ENCODE data around the gene ZSWIM5. TPM values are rescaled to one million over a fixed set of nuclear protein-coding genes. Genes with fewer than 3 reads are reported as not detected.

Gene ZSWIM5
- total and polyA plus RNA-seq, 2 of the 8 experiments (the other 6 are each of a cell fraction or from before 2014, with no cell fraction given), result 2.5 to 3.9 TPM

DNA sequence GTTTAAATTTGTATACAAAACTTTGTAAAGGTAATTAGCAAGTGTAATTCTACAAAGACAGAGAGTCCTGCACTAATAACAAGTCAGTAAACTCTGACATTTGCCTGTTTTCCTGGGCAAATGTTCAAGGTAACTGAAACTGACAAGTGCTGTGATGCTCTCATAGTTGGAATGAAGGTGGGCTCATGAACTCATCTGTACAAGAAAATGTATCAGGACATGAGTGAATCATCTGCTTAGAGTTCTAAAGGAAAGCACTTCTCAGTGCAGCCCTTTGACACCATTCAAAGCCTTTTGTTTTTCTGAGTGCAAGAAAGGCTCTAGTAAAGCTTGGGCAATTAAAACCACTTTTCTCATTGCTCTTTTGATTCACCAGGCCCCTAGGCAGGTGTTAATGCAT, 102.9 kb downstream of the ZSWIM5 start:
- no peak overlapping the region for H3K14ac ChIP-seq (ENCODE audit: insufficient read length)
- H2BK12ac ChIP-seq (ENCODE audit: low read depth, low read length), result no peak overlapping the region
- H4K8ac ChIP-seq (ENCODE audit: extremely low read depth, insufficient read depth, low read length), result no peak overlapping the region
- POLR2A ChIA-PET (ENCODE audit: partially characterized antibody), result no interaction called here
- no peak overlapping the region for H3K27ac ChIP-seq (ENCODE audit: low read depth, low read length)
- no peak overlapping the region for H2BK20ac ChIP-seq (ENCODE audit: low read length)
- H3K4me1 ChIP-seq (replicated peaks in 1 of 4; ENCODE audit: control insufficient read depth in 3 of 4, insufficient read depth in 4 of 4, low read length in 3 of 4), result no peaks in the 10 kb centered on the region
- no peak overlapping the region for H2BK120ac ChIP-seq (replicated peaks; ENCODE audit: low read depth, low read length)
- no peaks in the 10 kb centered on the region for H3K79me1 ChIP-seq (ENCODE audit: low read depth, low read length)
- no peak overlapping the region for H3K56ac ChIP-seq (replicated peaks; ENCODE audit: insufficient read length, low read depth, low read length)
- H3K23me2 ChIP-seq (ENCODE audit: low read depth, low read length), result no peaks in the 10 kb centered on the region
- no peak overlapping the region for H3K18ac ChIP-seq (ENCODE audit: extremely low read depth, low read length)
- H3K4ac ChIP-seq (replicated peaks; ENCODE audit: insufficient read length, low read depth, low read length), result no peak overlapping the region
- no peak overlapping the region for H3K9ac ChIP-seq (replicated peaks in 1 of 4; ENCODE audit: extremely low read depth in 1 of 4, low read depth in 3 of 4, low read length in 3 of 4)
- TF ChIP-seq ASH2L (IDR thresholded peaks at IDR 0.05; ENCODE audit: low read length) (no peak), ZNF274 (IDR thresholded peaks at IDR 0.05; ENCODE audit: borderline replicate concordance, extremely low read depth, low read length) (no peak), EGR1 (IDR thresholded peaks at IDR 0.05; ENCODE audit: borderline replicate concordance, low read depth, low read length) (no peak), TCF12 (IDR thresholded peaks at IDR 0.05; ENCODE audit: low read depth, low read length) (no peak), BCL11A (IDR thresholded peaks at IDR 0.05; ENCODE audit: low read depth in 2 of 2, low read length in 2 of 2) (no peak), KDM1A (IDR thresholded peaks at IDR 0.05; ENCODE audit: borderline replicate concordance, low read length) (no peak), POLR2AphosphoS5 (IDR thresholded peaks at IDR 0.05; ENCODE audit: low read depth, low read length) (no peak), CTBP2 (IDR thresholded peaks at IDR 0.05; ENCODE audit: borderline replicate concordance, insufficient read depth, insufficient read length, low read length) (no peak), SIN3A (conservative IDR thresholded peaks at IDR 0.05 in 1 of 2, IDR thresholded peaks at IDR 0.05 in 1 of 2; ENCODE audit: low read depth in 1 of 2, low read length in 2 of 2) (no peak), SIX5 (IDR thresholded peaks at IDR 0.05; ENCODE audit: low read depth, low read length) (no peak), PHF8 (conservative IDR thresholded peaks at IDR 0.05; ENCODE audit: low read depth, low read length) (no peak), POLR2A (IDR thresholded peaks at IDR 0.05; ENCODE audit: control extremely low read depth in 1 of 2, low read depth in 2 of 2, low read length in 2 of 2) (no peak)
- H2AK5ac ChIP-seq (ENCODE audit: low read depth, low read length), result no peak overlapping the region
- no peak overlapping the region for H3K4me3 ChIP-seq (ENCODE audit: extremely low read depth in 1 of 4, insufficient read depth in 2 of 4, low read depth in 3 of 4, low read length in 4 of 4)
- H2BK15ac ChIP-seq (ENCODE audit: low read length), result no peak overlapping the region
- H3K36me3 ChIP-seq (ENCODE audit: control insufficient read depth in 2 of 4, insufficient read depth in 4 of 4, low read length in 3 of 4), result peaks cover 0 to 6% (median 0%) of the 10 kb centered on the region in 4 experiments; a peak in 1 of 8 replicates
- H3K4me2 ChIP-seq (ENCODE audit: insufficient read depth in 1 of 2, low read depth in 2 of 2, low read length in 2 of 2), result no peak overlapping the region
- no peaks in the 10 kb centered on the region for H3K27me3 ChIP-seq (replicated peaks in 1 of 4; ENCODE audit: control insufficient read depth in 3 of 4, extremely low read depth in 1 of 4, insufficient read depth in 3 of 4, low read length in 3 of 4)
- H2BK5ac ChIP-seq (ENCODE audit: low read depth, low read length), result no peak overlapping the region
- H4K5ac ChIP-seq (ENCODE audit: insufficient read length, low read depth, low read length), result no peak overlapping the region
- CTCF ChIA-PET (ENCODE audit: partially characterized antibody), result no interaction called here
- no peak overlapping the region for H4K91ac ChIP-seq (replicated peaks; ENCODE audit: insufficient read length, low read length)
- H3K9me3 ChIP-seq (ENCODE audit: insufficient read depth in 2 of 2, low read depth in 1 of 2, low read length in 1 of 2), result peaks cover 4 to 21% of the 10 kb centered on the region in 2 experiments; a peak in 2 of 4 replicates
- DNase-seq (ENCODE audit: low read depth in 1 of 2, low spot score in 2 of 2), result no peak
- FAIRE-seq, result no peak
- H4K20me1 ChIP-seq (replicated peaks in 1 of 2; ENCODE audit: control insufficient read depth in 1 of 2, insufficient read depth in 2 of 2, low read length in 2 of 2), result no peaks in the 10 kb centered on the region
- no peak overlapping the region for H3K23ac ChIP-seq (ENCODE audit: insufficient read length)
- H3K79me2 ChIP-seq (ENCODE audit: control insufficient read depth in 1 of 2, insufficient read depth in 2 of 2, low read length in 2 of 2), result no peaks in the 10 kb centered on the region
- no peak overlapping the region for H2AFZ ChIP-seq (ENCODE audit: low read length)
